ENCODE results near the gene CFAP52. TPM values are rescaled to one million over a fixed set of nuclear protein-coding genes. Genes with fewer than 3 reads are reported as not detected.

The CFAP52 gene
- total and polyA plus RNA-seq, 2 experiments from 2014 or later: not detected

GRCh38 chr17:9677411-9677810 lies 101.0 kb downstream of the CFAP52 start:
- no peak overlapping the region for H3K27ac ChIP-seq (ENCODE audit: low read depth)
- H3K27me3 Mint-ChIP-seq (ENCODE audit: insufficient read depth, low read depth, poor library complexity): no peaks in the 10 kb centered on the region
- no peaks in the 10 kb centered on the region for H3F3A ChIP-seq (replicated peaks; ENCODE audit: low read depth)
- DNase-seq (ENCODE audit: low spot score): no peak
- ATAC-seq: no peak
- no peaks in the 10 kb centered on the region; the same call in 1 of the 2 replicates for H3K9me2 ChIP-seq (ENCODE audit: insufficient read depth)
- no peak overlapping the region for H3K4me3 Mint-ChIP-seq
- H2AFZ ChIP-seq: no peak overlapping the region
- peaks cover 13% of the 10 kb centered on the region; the same call in 2 of the 3 replicates for H3K9me3 Mint-ChIP-seq
- TF ChIP-seq ETS1 (IDR thresholded peaks at IDR 0.05): no peak
- no peak for TF ChIP-seq CTCF (conservative IDR thresholded peaks at IDR 0.05; ENCODE audit: low read depth in 2 of 2)
- TF ChIP-seq REST (IDR thresholded peaks at IDR 0.05; ENCODE audit: unreplicated experiment): no peak
- no peak for TF ChIP-seq POLR2AphosphoS5 (IDR thresholded peaks at IDR 0.05; ENCODE audit: low read depth)
- TF ChIP-seq EZH2 (IDR thresholded peaks at IDR 0.05; ENCODE audit: low read depth, unreplicated experiment): no peak
- no peak for TF ChIP-seq ZNF331 (CRISPR knock-in tag; IDR thresholded peaks at IDR 0.05; ENCODE audit: low read depth)
- H3K27ac Mint-ChIP-seq: no peak overlapping the region
- H4K20me1 ChIP-seq (replicated peaks; ENCODE audit: insufficient read depth): no peaks in the 10 kb centered on the region; the same call in 1 of the 2 replicates
- H3K4me1 ChIP-seq (ENCODE audit: insufficient read depth): no peaks in the 10 kb centered on the region
- no peaks in the 10 kb centered on the region for H3K4me1 Mint-ChIP-seq
- H3K4me3 ChIP-seq: no peak overlapping the region
- H3K36me3 Mint-ChIP-seq (ENCODE audit: low read depth): peaks cover 23% of the 10 kb centered on the region
- H3K27me3 ChIP-seq (ENCODE audit: insufficient read depth): no peaks in the 10 kb centered on the region
- no peak overlapping the region for H3K4me2 ChIP-seq
- peaks cover 11% of the 10 kb centered on the region for H3K36me3 ChIP-seq (ENCODE audit: insufficient read depth)
- no peaks in the 10 kb centered on the region for H3K79me2 ChIP-seq (replicated peaks; ENCODE audit: insufficient read depth)

GRCh38 chr17:9677896-9678295 lies 101.5 kb downstream of the CFAP52 start:
- no peaks in the 10 kb centered on the region for H3K4me1 Mint-ChIP-seq
- H3K27me3 Mint-ChIP-seq (ENCODE audit: insufficient read depth, low read depth, poor library complexity): no peaks in the 10 kb centered on the region
- H3K4me3 Mint-ChIP-seq: no peak overlapping the region
- Histone ChIP-seq H3K79me2 (replicated peaks; ENCODE audit: insufficient read depth) (no peaks in the 10 kb centered on the region), H3K36me3 (ENCODE audit: insufficient read depth) (peaks cover 11% of the 10 kb centered on the region), H3K4me3 (no peak overlapping the region), H3F3A (replicated peaks; ENCODE audit: low read depth) (no peaks in the 10 kb centered on the region), H2AFZ (no peak overlapping the region), H3K27ac (ENCODE audit: low read depth) (no peak overlapping the region), H3K4me2 (no peak overlapping the region), H3K9me2 (ENCODE audit: insufficient read depth) (no peaks in the 10 kb centered on the region; the same call in 1 of the 2 replicates), H3K27me3 (ENCODE audit: insufficient read depth) (no peaks in the 10 kb centered on the region), H3K4me1 (ENCODE audit: insufficient read depth) (no peaks in the 10 kb centered on the region), H4K20me1 (replicated peaks; ENCODE audit: insufficient read depth) (no peaks in the 10 kb centered on the region; the same call in 1 of the 2 replicates)
- H3K36me3 Mint-ChIP-seq (ENCODE audit: low read depth): peaks cover 23% of the 10 kb centered on the region
- ATAC-seq (no peak), DNase-seq (ENCODE audit: low spot score) (no peak)
- H3K9me3 Mint-ChIP-seq: peaks cover 13% of the 10 kb centered on the region; the same call in 2 of the 3 replicates
- no peak overlapping the region for H3K27ac Mint-ChIP-seq
- no peak for TF ChIP-seq ZNF462 (CRISPR knock-in tag; IDR thresholded peaks at IDR 0.05)
- TF ChIP-seq POLR2AphosphoS5 (IDR thresholded peaks at IDR 0.05; ENCODE audit: low read depth): no peak
- TF ChIP-seq ZNF114 (CRISPR knock-in tag; IDR thresholded peaks at IDR 0.05): no peak
- TF ChIP-seq STAT1 (IDR thresholded peaks at IDR 0.05; ENCODE audit: unreplicated experiment): no peak
